PFSK-1 (cell line): ENCODE measurements around the gene GRIK3.

Experiments used
- POLR2AphosphoS5 ChIP-seq: IDR thresholded peaks from 2 replicates; pipeline ENCODE4 v1.6.1; 2012; ENCODE audit warnings: low read depth, mild to moderate bottlenecking, control low read depth, low read length, moderate library complexity
- SIN3A ChIP-seq: IDR thresholded peaks from 2 replicates; pipeline ENCODE4 v1.6.1; 2012; ENCODE audit warnings: mild to moderate bottlenecking, low read length, moderate library complexity, borderline replicate concordance; ENCODE audit not compliant: insufficient read depth
- TAF1 ChIP-seq: IDR thresholded peaks from 2 replicates; pipeline ENCODE4 v1.6.1; 2012; ENCODE audit warnings: low read length, control low read depth, borderline replicate concordance; ENCODE audit not compliant: insufficient read depth
- TF ChIP-seq, protein P1 (sequence below), 2 experiments: IDR thresholded peaks; 2 replicates each; pipeline versions ENCODE4 v1.6.1 to v1.8.0; 2011 to 2012; ENCODE audit warnings: low read depth in 2 of 2, low read length in 2 of 2, control low read depth in 1 of 2, inconsistent platforms in 1 of 2, mild to moderate bottlenecking in 1 of 2, moderate library complexity in 1 of 2; ENCODE audit not compliant: insufficient read depth in 1 of 2

DNA sequence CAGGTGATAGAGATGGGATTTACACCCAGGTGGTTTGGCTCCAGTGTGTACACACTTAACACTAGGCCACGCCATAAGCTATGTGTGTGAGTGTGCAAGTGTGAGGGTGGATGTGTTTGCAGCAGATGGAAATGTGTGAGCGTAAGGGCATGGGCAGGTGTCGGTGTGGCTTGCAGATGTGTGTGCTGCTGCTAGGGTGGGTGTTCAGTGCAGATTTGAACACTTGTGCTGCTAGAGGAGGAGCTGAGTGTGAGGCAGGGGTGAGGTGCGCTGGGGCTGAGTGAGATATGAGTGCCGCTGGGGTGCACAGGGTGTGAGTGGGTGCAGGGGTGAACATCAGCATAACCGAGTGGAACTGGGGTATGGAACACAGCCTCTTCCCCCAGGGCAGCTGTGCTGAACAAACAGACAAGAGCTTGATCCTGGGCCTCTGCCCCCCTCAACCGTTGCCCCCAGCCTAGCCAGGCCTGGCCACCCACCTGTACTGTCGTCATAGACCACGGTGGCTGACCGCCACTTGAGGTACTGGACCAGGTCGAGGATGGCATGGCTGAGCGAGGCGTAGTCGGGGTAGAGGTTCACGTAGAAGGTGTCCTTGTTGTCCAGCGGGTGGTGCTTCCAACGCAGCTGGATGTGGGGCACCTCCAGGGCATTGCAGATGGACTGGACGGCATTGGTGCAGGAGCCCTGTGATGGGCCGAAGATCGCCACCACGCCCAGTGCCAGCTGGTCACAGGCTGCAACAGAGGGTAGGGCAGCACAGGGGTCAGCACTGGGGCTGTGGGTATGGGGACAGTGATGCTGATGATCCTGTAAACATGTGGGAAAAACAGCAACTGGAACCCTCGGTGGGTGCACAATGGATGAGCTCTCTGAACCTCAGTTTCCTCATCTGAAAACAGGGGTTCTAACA lies 153.9 kb downstream of the GRIK3 start:
- TF ChIP-seq TAF1 (no peak), POLR2AphosphoS5 (no peak), SIN3A (no peak)
- TF ChIP-seq, protein P1, sequence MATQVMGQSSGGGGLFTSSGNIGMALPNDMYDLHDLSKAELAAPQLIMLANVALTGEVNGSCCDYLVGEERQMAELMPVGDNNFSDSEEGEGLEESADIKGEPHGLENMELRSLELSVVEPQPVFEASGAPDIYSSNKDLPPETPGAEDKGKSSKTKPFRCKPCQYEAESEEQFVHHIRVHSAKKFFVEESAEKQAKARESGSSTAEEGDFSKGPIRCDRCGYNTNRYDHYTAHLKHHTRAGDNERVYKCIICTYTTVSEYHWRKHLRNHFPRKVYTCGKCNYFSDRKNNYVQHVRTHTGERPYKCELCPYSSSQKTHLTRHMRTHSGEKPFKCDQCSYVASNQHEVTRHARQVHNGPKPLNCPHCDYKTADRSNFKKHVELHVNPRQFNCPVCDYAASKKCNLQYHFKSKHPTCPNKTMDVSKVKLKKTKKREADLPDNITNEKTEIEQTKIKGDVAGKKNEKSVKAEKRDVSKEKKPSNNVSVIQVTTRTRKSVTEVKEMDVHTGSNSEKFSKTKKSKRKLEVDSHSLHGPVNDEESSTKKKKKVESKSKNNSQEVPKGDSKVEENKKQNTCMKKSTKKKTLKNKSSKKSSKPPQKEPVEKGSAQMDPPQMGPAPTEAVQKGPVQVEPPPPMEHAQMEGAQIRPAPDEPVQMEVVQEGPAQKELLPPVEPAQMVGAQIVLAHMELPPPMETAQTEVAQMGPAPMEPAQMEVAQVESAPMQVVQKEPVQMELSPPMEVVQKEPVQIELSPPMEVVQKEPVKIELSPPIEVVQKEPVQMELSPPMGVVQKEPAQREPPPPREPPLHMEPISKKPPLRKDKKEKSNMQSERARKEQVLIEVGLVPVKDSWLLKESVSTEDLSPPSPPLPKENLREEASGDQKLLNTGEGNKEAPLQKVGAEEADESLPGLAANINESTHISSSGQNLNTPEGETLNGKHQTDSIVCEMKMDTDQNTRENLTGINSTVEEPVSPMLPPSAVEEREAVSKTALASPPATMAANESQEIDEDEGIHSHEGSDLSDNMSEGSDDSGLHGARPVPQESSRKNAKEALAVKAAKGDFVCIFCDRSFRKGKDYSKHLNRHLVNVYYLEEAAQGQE (IDR thresholded peaks at IDR 0.05; ENCODE audit: insufficient read depth in 1 of 2, low read depth in 2 of 2, low read length in 2 of 2) = no peak
